RWPE2 (cell line): ENCODE measurements around the gene MALRD1.
"Not testable (repeated sequence)": the region's sequence is repeated elsewhere in the genome, so short reads cannot be mapped to it uniquely, and the experiment has no call there.

Experiments used
- ATAC-seq: fragments of 200-7000 bp; cut with Tn5 transposase; 3 replicates; pipeline ENCODE4 v1.9.1; 2021; ENCODE audit warnings: low read depth
- DNase-seq: peaks from one replicate; pipeline ENCODE4 v3.0.0-alpha.2; 2020; ENCODE audit warnings: low spot score
- H3K27ac ChIP-seq: fragments of 450-650 bp; 2 replicates; pipeline ENCODE4 v1.5.1; 2017; ENCODE audit warnings: mild to moderate bottlenecking; ENCODE audit not compliant: poor library complexity, severe bottlenecking
- H3K27me3 ChIP-seq: fragments of 250-450 bp; sonication (Bioruptor Pico); 2 replicates; pipeline ENCODE4 v1.5.1; 2021; ENCODE audit warnings: mild to moderate bottlenecking, moderate library complexity; ENCODE audit not compliant: insufficient read depth, poor library complexity, severe bottlenecking
- H3K36me3 ChIP-seq: fragments of 250-450 bp; sonication (Bioruptor Pico); 2 replicates; pipeline ENCODE4 v1.5.1; 2020; ENCODE audit warnings: low read depth, mild to moderate bottlenecking, moderate library complexity
- H3K4me1 ChIP-seq: fragments of 250-450 bp; sonication (Bioruptor Pico); 2 replicates; pipeline ENCODE4 v1.5.1; 2021; ENCODE audit warnings: mild to moderate bottlenecking, moderate library complexity; ENCODE audit not compliant: insufficient read depth, poor library complexity, severe bottlenecking
- H3K4me3 ChIP-seq: fragments of 250-450 bp; sonication (Bioruptor Pico); 2 replicates; pipeline ENCODE4 v1.5.1; 2021; ENCODE audit warnings: mild to moderate bottlenecking, moderate library complexity; ENCODE audit not compliant: severe bottlenecking
- H3K9me3 ChIP-seq: fragments of 250-450 bp; sonication (Bioruptor Pico); 2 replicates; pipeline ENCODE4 v1.5.1; 2021; ENCODE audit warnings: mild to moderate bottlenecking, moderate library complexity; ENCODE audit not compliant: severe bottlenecking
- CTCF ChIP-seq: fragments of 450-650 bp; IDR thresholded peaks from one replicate; pipeline ENCODE4 v1.5.1; 2017; ENCODE audit warnings: mild to moderate bottlenecking, moderate library complexity; ENCODE audit not compliant: poor library complexity, severe bottlenecking

Gene MALRD1

GRCh38 chr10:19730167-19730906, 681.7 kb downstream of the MALRD1 start:
- Histone ChIP-seq H3K36me3 (no peaks in the 10 kb centered on the region), H3K4me1 (no peaks in the 10 kb centered on the region), H3K27me3 (no peaks in the 10 kb centered on the region), H3K4me3 (no peak overlapping the region), H3K27ac (no peak overlapping the region), H3K9me3 (no peaks in the 10 kb centered on the region)
- no peak for TF ChIP-seq CTCF
- ATAC-seq: peak; percentile 29; the same call in 1 of the 3 replicates
- no peak for DNase-seq

DNA sequence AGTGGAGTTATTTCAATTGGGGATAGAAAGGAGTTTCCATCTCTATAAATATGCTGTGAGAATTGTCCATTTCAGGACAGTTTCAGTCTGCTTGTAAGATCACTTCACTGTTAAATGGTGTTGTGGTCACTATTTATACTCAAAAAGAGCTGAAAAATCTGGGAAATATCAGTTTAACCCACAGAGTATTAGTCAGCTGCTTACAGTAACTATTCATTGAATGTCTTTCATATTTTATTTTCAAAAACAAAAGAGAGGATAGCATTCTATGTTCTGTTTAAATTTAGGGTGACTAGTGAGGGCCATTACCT, 682.3 kb downstream of the MALRD1 start:
- Histone ChIP-seq H3K4me3 (no peak overlapping the region), H3K27ac (no peak overlapping the region), H3K36me3 (no peaks in the 10 kb centered on the region), H3K27me3 (no peaks in the 10 kb centered on the region), H3K4me1 (no peaks in the 10 kb centered on the region), H3K9me3 (no peaks in the 10 kb centered on the region)
- DNase-seq (no peak), ATAC-seq (no peak)
- no peak for TF ChIP-seq CTCF

DNA sequence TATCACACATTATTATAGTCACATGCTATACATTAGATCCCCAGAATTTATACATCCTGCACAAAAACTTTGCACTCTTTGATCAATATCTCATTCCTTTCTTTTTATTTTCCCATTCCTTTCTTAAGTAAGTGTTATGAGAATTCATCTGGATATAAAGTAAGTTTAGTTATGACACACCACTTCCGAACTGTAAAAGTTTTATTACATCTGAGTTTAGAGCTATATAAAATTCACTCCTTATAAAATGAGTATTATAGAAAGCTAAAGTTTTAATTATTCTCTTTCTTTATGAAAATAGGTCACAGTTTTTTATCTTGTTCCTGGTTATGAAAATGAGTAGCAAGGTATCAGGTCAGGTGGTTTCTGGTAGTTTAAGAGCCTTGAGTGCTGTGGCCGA, 683.0 kb downstream of the MALRD1 start:
- Histone ChIP-seq H3K27me3 (no peaks in the 10 kb centered on the region), H3K4me3 (no peak overlapping the region), H3K27ac (no peak overlapping the region), H3K4me1 (no peaks in the 10 kb centered on the region), H3K9me3 (no peaks in the 10 kb centered on the region), H3K36me3 (no peaks in the 10 kb centered on the region)
- TF ChIP-seq CTCF: no peak
- ATAC-seq (no peak), DNase-seq (no peak)

DNA sequence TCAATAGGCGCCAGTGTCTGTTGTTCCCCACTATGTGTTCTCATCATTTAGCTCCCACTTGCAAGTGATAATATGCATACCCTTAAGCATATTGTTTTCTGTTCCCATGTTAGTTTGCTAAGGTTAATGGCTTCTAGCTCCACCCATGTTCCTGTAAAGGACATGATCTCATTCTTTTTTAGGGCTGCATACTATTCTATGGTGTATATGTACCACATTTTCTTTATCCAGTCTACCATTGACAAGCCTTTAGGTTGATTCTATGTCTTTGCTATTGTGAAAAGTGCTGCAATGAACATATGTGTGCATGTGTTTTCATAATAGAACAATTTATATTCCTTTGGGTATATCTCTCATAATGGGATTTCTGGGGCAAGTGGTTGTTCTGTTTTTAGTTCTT, 689.8 kb downstream of the MALRD1 start:
- Histone ChIP-seq H3K27me3 (no peaks in the 10 kb centered on the region), H3K27ac (no peak overlapping the region), H3K4me1 (no peaks in the 10 kb centered on the region), H3K4me3 (no peak overlapping the region), H3K36me3 (no peaks in the 10 kb centered on the region), H3K9me3 (no peaks in the 10 kb centered on the region)
- DNase-seq: no peak
- no peak for ATAC-seq
- TF ChIP-seq CTCF: no peak

- DNase-seq, H3K27me3 ChIP-seq, H3K27ac ChIP-seq, H3K9me3 ChIP-seq, H3K4me1 ChIP-seq, ATAC-seq, H3K36me3 ChIP-seq, H3K4me3 ChIP-seq: not testable (repeated sequence)
These were observed 690.6 kb downstream of the MALRD1 start for GRCh38 chr10:19739232-19739631.

DNA sequence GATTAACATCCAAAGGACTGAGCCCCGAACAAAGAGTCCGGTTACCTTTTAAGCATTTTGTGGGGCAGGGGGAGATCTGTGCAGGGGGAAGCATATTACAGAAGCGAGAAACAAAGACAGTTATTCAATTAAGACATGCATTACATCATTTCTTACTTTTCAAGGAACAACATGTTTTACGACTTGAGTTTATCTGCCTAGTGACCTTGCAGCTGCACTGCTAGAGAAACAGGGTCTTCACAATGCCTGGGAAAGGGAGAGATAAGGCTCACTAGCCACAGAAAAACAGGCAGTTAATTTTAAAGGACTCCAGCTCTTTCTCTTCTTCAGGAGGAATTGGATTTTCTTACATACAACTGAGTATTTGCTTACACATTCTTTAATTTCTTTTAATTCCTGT, 693.5 kb downstream of the MALRD1 start:
- H3K27ac ChIP-seq, DNase-seq, H3K4me3 ChIP-seq, H3K36me3 ChIP-seq, H3K9me3 ChIP-seq, H3K4me1 ChIP-seq, ATAC-seq, H3K27me3 ChIP-seq: not testable (repeated sequence)
